Subcutaneous abdominal adipose tissue (tissue), 5 donors: ENCODE results near the gene EXTL1.

Experiments
- H3K27ac ChIP-seq: one replicate; pipeline ENCODE4 v1.7.0; 2013; ENCODE audit warnings: low read depth, mild to moderate bottlenecking, inconsistent platforms, low read length, moderate library complexity
- H3K27me3 ChIP-seq, 5 donors: one replicate each; pipeline ENCODE4 v1.7.0; 2013; ENCODE audit warnings: low read length in 5 of 5, inconsistent platforms in 1 of 5; ENCODE audit not compliant: control insufficient read depth in 5 of 5, insufficient read depth in 4 of 5
- H3K36me3 ChIP-seq, 5 donors: one replicate each; pipeline ENCODE4 v1.7.0; 2013; ENCODE audit warnings: low read length in 5 of 5; ENCODE audit not compliant: control insufficient read depth in 5 of 5, insufficient read depth in 5 of 5
- H3K4me1 ChIP-seq, 5 donors: one replicate each; pipeline ENCODE4 v1.7.0; 2013; ENCODE audit warnings: low read length in 5 of 5, mild to moderate bottlenecking in 3 of 5, moderate library complexity in 1 of 5; ENCODE audit not compliant: control insufficient read depth in 5 of 5, insufficient read depth in 5 of 5
- H3K4me3 ChIP-seq, 5 donors: one replicate each; pipeline ENCODE4 v1.7.0; 2013; ENCODE audit warnings: low read length in 5 of 5, low read depth in 1 of 5
- H3K9ac ChIP-seq, 5 donors: one replicate each; pipeline ENCODE4 v1.7.0; 2013; ENCODE audit warnings: low read length in 5 of 5, mild to moderate bottlenecking in 4 of 5, moderate library complexity in 3 of 5
- H3K9me3 ChIP-seq, 5 donors: one replicate each; pipeline ENCODE4 v1.7.0; 2013; ENCODE audit warnings: low read length in 5 of 5; ENCODE audit not compliant: control insufficient read depth in 5 of 5
- donor health status: healthy.
- donor health status: healthy.
- donor health status: healthy.
- donor health status: healthy.
- donor health status: healthy.

The EXTL1 gene

GRCh38 chr1:26041401-26041800, 19.8 kb downstream of the EXTL1 start:
- Histone ChIP-seq H3K36me3 (no peaks in the 10 kb centered on the region), H3K27ac (no peak overlapping the region), H3K27me3 (peaks cover 29 to 48% (median 43%) of the 10 kb centered on the region in 5 donors), H3K4me1 (peaks cover 0 to 10% (median 3%) of the 10 kb centered on the region in 5 donors), H3K9ac (no peak overlapping the region), H3K9me3 (no peaks in the 10 kb centered on the region), H3K4me3 (no peak overlapping the region)

- Histone ChIP-seq H3K9ac (no peak overlapping the region), H3K9me3 (no peaks in the 10 kb centered on the region), H3K4me1 (peaks cover 0 to 12% (median 3%) of the 10 kb centered on the region in 5 donors), H3K4me3 (no peak overlapping the region), H3K27ac (no peak overlapping the region), H3K36me3 (no peaks in the 10 kb centered on the region), H3K27me3 (peaks cover 32 to 53% (median 49%) of the 10 kb centered on the region in 5 donors)
These were observed 20.4 kb downstream of the EXTL1 start for GRCh38 chr1:26041978-26042377.

GRCh38 chr1:26043765-26044164, 22.2 kb downstream of the EXTL1 start:
- H3K9ac ChIP-seq = no peak overlapping the region
- peaks cover 35 to 60% (median 54%) of the 10 kb centered on the region in 5 donors for H3K27me3 ChIP-seq
- H3K4me1 ChIP-seq = peaks cover 0 to 12% (median 3%) of the 10 kb centered on the region in 5 donors
- H3K9me3 ChIP-seq = no peaks in the 10 kb centered on the region
- H3K36me3 ChIP-seq = no peaks in the 10 kb centered on the region
- H3K4me3 ChIP-seq = no peak overlapping the region
- no peak overlapping the region for H3K27ac ChIP-seq

GRCh38 chr1:26044414-26044813, 22.8 kb downstream of the EXTL1 start:
- H3K9me3 ChIP-seq = no peaks in the 10 kb centered on the region
- H3K4me3 ChIP-seq = no peak overlapping the region
- H3K9ac ChIP-seq = no peak overlapping the region
- no peaks in the 10 kb centered on the region for H3K36me3 ChIP-seq
- no peak overlapping the region for H3K27ac ChIP-seq
- H3K4me1 ChIP-seq = peaks cover 0 to 12% (median 3%) of the 10 kb centered on the region in 5 donors
- H3K27me3 ChIP-seq = peaks cover 36 to 61% (median 57%) of the 10 kb centered on the region in 5 donors

GRCh38 chr1:26044971-26045721, 23.6 kb downstream of the EXTL1 start:
- Histone ChIP-seq H3K36me3 (no peaks in the 10 kb centered on the region), H3K27ac (no peak overlapping the region), H3K9ac (no peak overlapping the region), H3K4me1 (peaks cover 0 to 12% (median 3%) of the 10 kb centered on the region in 5 donors), H3K27me3 (peaks cover 38 to 63% (median 58%) of the 10 kb centered on the region in 5 donors), H3K9me3 (no peaks in the 10 kb centered on the region), H3K4me3 (no peak overlapping the region)

- Histone ChIP-seq H3K9ac (no peak within 1 kb of the TSS), H3K4me1 (peaks cover 0 to 12% (median 3%) of the 10 kb centered on the region in 5 donors), H3K36me3 (no peaks in the 10 kb centered on the region), H3K27me3 (peaks cover 38 to 63% (median 58%) of the 10 kb centered on the region in 5 donors), H3K27ac (no peak within 1 kb of the TSS), H3K9me3 (no peaks in the 10 kb centered on the region), H3K4me3 (peak within 1 kb of the TSS in 1 of 5 donors; percentile 5)
These were observed 24.2 kb downstream of the EXTL1 start, which contains the start of gene SLC30A2 for GRCh38 chr1:26045722-26046245. SLC30A2 (minus strand) TSS chr1:26046118; CDS start chr1:26045896, 222 bp downstream.

GRCh38 chr1:26046246-26047095, 24.9 kb downstream of the EXTL1 start:
- no peak overlapping the region for H3K9ac ChIP-seq
- H3K36me3 ChIP-seq = no peaks in the 10 kb centered on the region
- H3K9me3 ChIP-seq = no peaks in the 10 kb centered on the region
- H3K4me1 ChIP-seq = peaks cover 0 to 12% (median 3%) of the 10 kb centered on the region in 5 donors
- H3K27me3 ChIP-seq = peaks cover 38 to 59% (median 56%) of the 10 kb centered on the region in 5 donors
- H3K27ac ChIP-seq = no peak overlapping the region
- peak overlapping the region in 1 of 5 donors; percentile 5 for H3K4me3 ChIP-seq

- H3K36me3 ChIP-seq = no peaks in the 10 kb centered on the region
- H3K4me1 ChIP-seq = peaks cover 0 to 12% (median 3%) of the 10 kb centered on the region in 5 donors
- H3K27me3 ChIP-seq = peaks cover 34 to 52% (median 48%) of the 10 kb centered on the region in 5 donors
- H3K4me3 ChIP-seq = no peak overlapping the region
- H3K27ac ChIP-seq = no peak overlapping the region
- H3K9ac ChIP-seq = no peak overlapping the region
- no peaks in the 10 kb centered on the region for H3K9me3 ChIP-seq
These were observed 25.8 kb downstream of the EXTL1 start for GRCh38 chr1:26047278-26047874.

GRCh38 chr1:26049531-26050247, 28.1 kb downstream of the EXTL1 start:
- no peaks in the 10 kb centered on the region for H3K36me3 ChIP-seq
- H3K4me3 ChIP-seq = no peak overlapping the region
- H3K9me3 ChIP-seq = no peaks in the 10 kb centered on the region
- peaks cover 0 to 18% (median 3%) of the 10 kb centered on the region in 5 donors for H3K4me1 ChIP-seq
- peaks cover 35 to 44% (median 42%) of the 10 kb centered on the region in 5 donors for H3K27me3 ChIP-seq
- no peak overlapping the region for H3K27ac ChIP-seq
- no peak overlapping the region for H3K9ac ChIP-seq
